ENCODE measurements around the gene CADPS2. TPM values are rescaled to one million over a fixed set of nuclear protein-coding genes. Genes with fewer than 3 reads are reported as not detected.

CADPS2 gene
- total and polyA plus RNA-seq, 2 donors (not counting 3 experiments of a cell fraction or from before 2014, with no cell fraction given), result 9.5 to 22.6 TPM

- POLR2A ChIA-PET, result no interaction called here
- intact Hi-C loops (cut with micrococcal nuclease) (no loop called here), dilution Hi-C loops (cut with MboI; ENCODE audit: extremely low pct_ligation_motif_present, low sequenced_read_pairs) (no loop called here)
- no peaks in the 10 kb centered on the region for H3K9me1 ChIP-seq (replicated peaks; ENCODE audit: control insufficient read depth, extremely low read depth, insufficient read depth, low read length)
- no peak overlapping the region for H3K4me2 ChIP-seq (ENCODE audit: insufficient read depth, low read length)
- H4K20me1 ChIP-seq (replicated peaks; ENCODE audit: control insufficient read depth, extremely low read depth, insufficient read depth, low read length), result no peaks in the 10 kb centered on the region
- H3K27ac ChIP-seq (ENCODE audit: insufficient read depth, low read depth, low read length), result no peak overlapping the region
- H3K9ac ChIP-seq (replicated peaks; ENCODE audit: extremely low read depth, insufficient read depth, low read length), result no peak overlapping the region
- H3K4me1 ChIP-seq (ENCODE audit: control insufficient read depth, extremely low read depth, insufficient read depth, low read length), result no peaks in the 10 kb centered on the region
- no peak overlapping the region for H3K4me3 ChIP-seq (replicated peaks in 1 of 3; ENCODE audit: insufficient read depth in 1 of 3, low read depth in 1 of 3, low read length in 3 of 3)
- no peak overlapping the region for H2AFZ ChIP-seq (ENCODE audit: low read depth, low read length)
- DNase-seq (ENCODE audit: low read depth, low spot score) (no peak), FAIRE-seq (no peak)
- H3K9me3 ChIP-seq (replicated peaks; ENCODE audit: control insufficient read depth, insufficient read depth, low read length), result no peaks in the 10 kb centered on the region
- no TSS peak for BruUV-seq (replicated peaks)
- H3K27me3 ChIP-seq (ENCODE audit: control insufficient read depth in 2 of 2, insufficient read depth in 2 of 2, low read length in 2 of 2), result no peaks in the 10 kb centered on the region
- CTCF ChIA-PET, result interaction anchor here (1.1 kb wide), 1 partner anchor 193 kb away, joined by 3 read pairs; no protein-coding TSS in a partner anchor
- TF ChIP-seq CTCF (IDR thresholded peaks at IDR 0.05; ENCODE audit: extremely low read depth in 1 of 2, insufficient read depth in 1 of 2, low read depth in 1 of 2, low read length in 2 of 2) (no peak), JUN (IDR thresholded peaks at IDR 0.05; ENCODE audit: borderline replicate concordance, insufficient read depth, insufficient read length, low read depth) (no peak), FOS (IDR thresholded peaks at IDR 0.05; ENCODE audit: borderline replicate concordance, insufficient read depth, low read length) (no peak), EZH2 (IDR thresholded peaks at IDR 0.05; ENCODE audit: borderline replicate concordance, low read depth, low read length, severe bottlenecking) (no peak), MAX (IDR thresholded peaks at IDR 0.05; ENCODE audit: insufficient read depth, insufficient read length) (no peak), POLR2A (IDR thresholded peaks at IDR 0.05; ENCODE audit: low read depth, low read length) (no peak), MYC (IDR thresholded peaks at IDR 0.05; ENCODE audit: low read depth, low read length) (no peak), POLR2AphosphoS5 (IDR thresholded peaks at IDR 0.05; ENCODE audit: insufficient read depth, low read depth, low read length) (no peak), GATA2 (IDR thresholded peaks at IDR 0.05; ENCODE audit: insufficient read depth, insufficient read length, low read depth, low read length) (no peak)
- no peaks in the 10 kb centered on the region for H3K79me2 ChIP-seq (ENCODE audit: control insufficient read depth, insufficient read depth, low read length)
- H3K36me3 ChIP-seq (ENCODE audit: control insufficient read depth in 2 of 2, extremely low read depth in 1 of 2, insufficient read depth in 2 of 2, low read length in 2 of 2), result no peaks in the 10 kb centered on the region
These were observed 398.0 kb downstream of the CADPS2 start for GRCh38 chr7:122488241-122488640.
